ENCODE data around the gene PLD1.

PLD1 gene

GRCh38 chr3:171676601-171677175 is 133.6 kb downstream of the PLD1 start:
- TF ChIP-seq FOXP2 (optimal IDR thresholded peaks at IDR 0.05; ENCODE audit: borderline replicate concordance, extremely low read depth, extremely low read length, insufficient read depth) (no peak), POLR2AphosphoS5 (IDR thresholded peaks at IDR 0.05; ENCODE audit: low read depth, low read length) (no peak), REST (IDR thresholded peaks at IDR 0.05; ENCODE audit: insufficient read depth in 1 of 2, low read depth in 2 of 2, low read length in 2 of 2) (no peak), TAF1 (IDR thresholded peaks at IDR 0.05; ENCODE audit: borderline replicate concordance, insufficient read depth, low read length) (no peak), SIN3A (IDR thresholded peaks at IDR 0.05; ENCODE audit: borderline replicate concordance, insufficient read depth, low read length) (no peak)

- no peak for TF ChIP-seq POLR2AphosphoS5 (IDR thresholded peaks at IDR 0.05; ENCODE audit: low read depth, low read length)
- TF ChIP-seq TAF1 (IDR thresholded peaks at IDR 0.05; ENCODE audit: borderline replicate concordance, insufficient read depth, low read length) = no peak
Observed at GRCh38 chr3:171673951-171674350, 136.3 kb downstream of the PLD1 start.

GRCh38 chr3:171672538-171672937 is 137.7 kb downstream of the PLD1 start:
- TF ChIP-seq FOXP2 (optimal IDR thresholded peaks at IDR 0.05; ENCODE audit: borderline replicate concordance, extremely low read depth, extremely low read length, insufficient read depth) (no peak), REST (IDR thresholded peaks at IDR 0.05; ENCODE audit: insufficient read depth in 1 of 2, low read depth in 2 of 2, low read length in 2 of 2) (no peak), POLR2AphosphoS5 (IDR thresholded peaks at IDR 0.05; ENCODE audit: low read depth, low read length) (no peak), TAF1 (IDR thresholded peaks at IDR 0.05; ENCODE audit: borderline replicate concordance, insufficient read depth, low read length) (no peak), SIN3A (IDR thresholded peaks at IDR 0.05; ENCODE audit: borderline replicate concordance, insufficient read depth, low read length) (no peak)

GRCh38 chr3:171672124-171672523 is 138.2 kb downstream of the PLD1 start:
- no peak for TF ChIP-seq FOXP2 (optimal IDR thresholded peaks at IDR 0.05; ENCODE audit: borderline replicate concordance, extremely low read depth, extremely low read length, insufficient read depth)
- TF ChIP-seq POLR2AphosphoS5 (IDR thresholded peaks at IDR 0.05; ENCODE audit: low read depth, low read length) = no peak
- no peak for TF ChIP-seq REST (IDR thresholded peaks at IDR 0.05; ENCODE audit: insufficient read depth in 1 of 2, low read depth in 2 of 2, low read length in 2 of 2)
- TF ChIP-seq TAF1 (IDR thresholded peaks at IDR 0.05; ENCODE audit: borderline replicate concordance, insufficient read depth, low read length) = no peak
- TF ChIP-seq SIN3A (IDR thresholded peaks at IDR 0.05; ENCODE audit: borderline replicate concordance, insufficient read depth, low read length) = no peak

GRCh38 chr3:171671709-171672108 is 138.6 kb downstream of the PLD1 start:
- TF ChIP-seq POLR2AphosphoS5 (IDR thresholded peaks at IDR 0.05; ENCODE audit: low read depth, low read length) = no peak

- TF ChIP-seq POLR2AphosphoS5 (IDR thresholded peaks at IDR 0.05; ENCODE audit: low read depth, low read length) = no peak
- no peak for TF ChIP-seq FOXP2 (optimal IDR thresholded peaks at IDR 0.05; ENCODE audit: borderline replicate concordance, extremely low read depth, extremely low read length, insufficient read depth)
- no peak for TF ChIP-seq TAF1 (IDR thresholded peaks at IDR 0.05; ENCODE audit: borderline replicate concordance, insufficient read depth, low read length)
- no peak for TF ChIP-seq SIN3A (IDR thresholded peaks at IDR 0.05; ENCODE audit: borderline replicate concordance, insufficient read depth, low read length)
- no peak for TF ChIP-seq REST (IDR thresholded peaks at IDR 0.05; ENCODE audit: insufficient read depth in 1 of 2, low read depth in 2 of 2, low read length in 2 of 2)
Observed at GRCh38 chr3:171666516-171666915, 143.8 kb downstream of the PLD1 start.
